Mucosa of gallbladder (tissue), 1 donor: ENCODE measurements around the gene CST9. TPM values are rescaled to one million over a fixed set of nuclear protein-coding genes. Genes with fewer than 3 reads are reported as not detected.

Experiments used
- total RNA-seq: library from RNA; stranded (reverse); gene quantifications from one replicate; pipeline ENCODE4 v1.2.1, GENCODE V29; 2021
- donor health status: DM: no; HTN: no; CAD: no.

The CST9 gene
- total RNA-seq, 1 donor from 2014 or later, result not detected

Other genes with a start within 250 kb of the CST9 start
- gene GZF1, start 243.7 kb downstream of the CST9 start, total RNA-seq, result 13.0 TPM
- 12.4 TPM for gene NAPB, start 184.4 kb downstream of the CST9 start, total RNA-seq
- gene CSTL1, start 166.2 kb downstream of the CST9 start, total RNA-seq, result not detected
- gene CST11, start 153.0 kb downstream of the CST9 start, total RNA-seq, result not detected
- gene CST8, start 114.8 kb downstream of the CST9 start, total RNA-seq, result not detected
- not detected for gene CST9L, start 37.4 kb downstream of the CST9 start, total RNA-seq
- 2,306 TPM for gene CST3, start 32.0 kb upstream of the CST9 start, total RNA-seq
- gene CST4, start 83.1 kb upstream of the CST9 start, total RNA-seq, result 3.7 TPM
- gene CST1, start 145.0 kb upstream of the CST9 start, total RNA-seq, result 28.7 TPM
- gene CST2, start 220.8 kb upstream of the CST9 start, total RNA-seq, result not detected